NT2/D1 (cell line): ENCODE measurements around the gene SLC66A3.

Experiments used
- YY1 ChIP-seq: IDR thresholded peaks from 2 replicates; pipeline ENCODE4 v1.6.1; 2011; ENCODE audit not compliant: insufficient read length, insufficient read depth
- ZNF274 ChIP-seq: IDR thresholded peaks from 2 replicates; pipeline ENCODE4 v1.6.1; 2011; ENCODE audit warnings: mild to moderate bottlenecking, low read depth, low read length

DNA sequence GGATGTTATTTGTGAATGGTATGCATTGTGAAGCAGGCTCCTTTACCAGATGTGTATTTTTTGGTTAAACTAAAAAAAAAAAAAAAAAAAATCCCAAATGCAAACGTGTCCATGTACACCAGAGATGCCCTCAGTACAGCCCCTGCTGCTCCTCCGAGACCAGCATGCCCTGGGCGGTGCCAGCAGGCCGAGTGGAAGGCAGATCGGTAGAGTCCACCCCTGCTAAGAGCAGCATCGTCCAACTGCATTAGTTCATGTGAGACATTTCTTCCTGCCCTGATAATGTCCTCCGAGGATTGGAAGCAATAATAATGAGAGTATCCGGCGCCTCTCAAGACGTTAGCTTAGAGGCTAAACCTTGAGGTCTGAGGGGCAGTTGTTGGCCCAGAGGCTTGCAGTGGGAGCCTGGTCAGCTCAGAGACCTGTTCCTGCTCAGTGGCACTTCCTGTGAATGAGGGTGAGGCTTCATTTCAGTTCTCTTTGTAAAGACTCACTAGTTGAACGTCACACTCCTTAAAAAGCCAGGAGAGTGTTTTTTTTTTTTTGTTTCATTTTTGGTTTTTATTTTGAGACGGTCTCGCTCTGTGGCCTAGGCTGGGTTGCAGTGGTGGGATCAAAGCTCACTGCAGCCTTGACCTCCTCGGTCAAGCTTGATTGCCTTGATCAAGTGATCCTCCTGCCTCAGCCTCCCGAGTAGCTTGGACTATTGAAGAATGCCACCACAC, 5.6 kb downstream of the SLC66A3 start:
- TF ChIP-seq YY1 (no peak), ZNF274 (no peak)
